Gastrocnemius medialis (tissue), 4 donors: ENCODE measurements around the gene GRK4.

Source experiments
- CTCF ChIP-seq, 5 experiments: fragments of 450-650 bp in 3 of 5; fragments of 200-600 bp in 2 of 5; sonication (generic) in 2 of 5; IDR thresholded peaks in 4 of 5; conservative IDR thresholded peaks in 1 of 5; 1 replicate in 4 of 5; 2 replicates in 1 of 5; pipeline ENCODE4 v1.5.1; 2016 to 2019; ENCODE audit warnings: antibody characterized with exemption in 5 of 5, mild to moderate bottlenecking in 3 of 5, moderate library complexity in 3 of 5
- POLR2A ChIP-seq, 2 donors: fragments of 450-650 bp; IDR thresholded peaks; one replicate each; pipeline ENCODE4 v1.6.1; 2017; ENCODE audit warnings: antibody characterized with exemption in 2 of 2, mild to moderate bottlenecking in 2 of 2, moderate library complexity in 2 of 2

GRCh38 chr4:2936773-2937145, 26.6 kb upstream of the GRK4 start:
- TF ChIP-seq CTCF (IDR thresholded peaks at IDR 0.05 in 4 of 5, conservative IDR thresholded peaks at IDR 0.05 in 1 of 5) (no peak), POLR2A (IDR thresholded peaks at IDR 0.05) (no peak)
